IMR-90 (cell line): Measurements from ENCODE around the gene SMYD1. TPM values are rescaled to one million over a fixed set of nuclear protein-coding genes. Genes with fewer than 3 reads are reported as not detected.

ENCODE experiments used
- ATAC-seq: fragments of 200-7000 bp; cut with Tn5 transposase; 2 replicates; pipeline ENCODE4 v1.9.1; 2020; ENCODE audit warnings: low read depth, mild to moderate bottlenecking, moderate library complexity
- BruUV-seq: library from RNA; stranded (reverse); fragments of 400-500 nt; replicated peaks from 2 replicates; lab custom pipeline; 2021; lab: Mats Ljungman, UMichigan
- CTCF ChIA-PET: fragments of 300-600 bp; formaldehyde crosslinking; extraction: SDS; loops from one replicate; lab custom pipeline; 2021; ENCODE audit warnings: antibody characterized with exemption; lab: Yijun Ruan, JAX
- POLR2A ChIA-PET: fragments of 300-600 bp; sonication (Branson Sonifier 250); formaldehyde crosslinking; loops from one replicate; lab custom pipeline; 2022; ENCODE audit warnings: antibody characterized with exemption; ENCODE audit not compliant: unreplicated experiment; lab: Charles Lee
- DNase-seq: peaks from one replicate; pipeline ENCODE4 v3.0.0; 2013
- H2AFZ ChIP-seq: replicated peaks from 2 replicates; pipeline ENCODE3; 2013; ENCODE audit warnings: low read length, mild to moderate bottlenecking; ENCODE audit not compliant: poor library complexity
- H2AK5ac ChIP-seq: 2 replicates; pipeline ENCODE4 v1.6.1; 2013; ENCODE audit warnings: low read depth, low read length, inconsistent platforms
- H2AK9ac ChIP-seq: replicated peaks from 2 replicates; pipeline ENCODE3; 2013; ENCODE audit warnings: mild to moderate bottlenecking, low read depth, low read length, moderate library complexity; ENCODE audit not compliant: poor library complexity
- H2BK120ac ChIP-seq: 2 replicates; pipeline ENCODE4 v1.6.1; 2013; ENCODE audit warnings: low read depth, low read length, inconsistent platforms
- H2BK15ac ChIP-seq: 3 replicates; pipeline ENCODE4 v1.6.1; 2013; ENCODE audit warnings: low read depth, low read length, inconsistent platforms
- H2BK20ac ChIP-seq: 2 replicates; pipeline ENCODE4 v1.6.1; 2013; ENCODE audit warnings: low read depth, mild to moderate bottlenecking, inconsistent platforms, low read length, moderate library complexity
- H2BK5ac ChIP-seq: 2 replicates; pipeline ENCODE4 v1.6.1; 2013; ENCODE audit warnings: mild to moderate bottlenecking, low read depth, low read length, inconsistent platforms; ENCODE audit not compliant: poor library complexity, severe bottlenecking
- H3K14ac ChIP-seq: replicated peaks from 2 replicates; pipeline ENCODE4 v1.6.1; 2013; ENCODE audit warnings: low read depth, low read length, inconsistent platforms
- H3K18ac ChIP-seq: 2 replicates; pipeline ENCODE4 v1.6.1; 2013; ENCODE audit warnings: low read depth, low read length, control low read depth
- H3K23ac ChIP-seq: 2 replicates; pipeline ENCODE4 v1.6.1; 2013; ENCODE audit warnings: low read depth, low read length, inconsistent platforms
- H3K27ac ChIP-seq: 2 replicates; pipeline ENCODE4 v1.5.1; 2013; ENCODE audit warnings: mild to moderate bottlenecking, control low read depth, low read length; ENCODE audit not compliant: insufficient read depth
- H3K27me3 ChIP-seq: 2 replicates; pipeline ENCODE4 v1.6.1; 2013; ENCODE audit warnings: low read length; ENCODE audit not compliant: control insufficient read depth, insufficient read depth
- H3K36me3 ChIP-seq: 2 replicates; pipeline ENCODE4 v1.6.1; 2013; ENCODE audit warnings: low read length, mixed read lengths; ENCODE audit not compliant: control insufficient read depth, insufficient read depth
- H3K4ac ChIP-seq: 2 replicates; pipeline ENCODE4 v1.6.1; 2013; ENCODE audit warnings: low read depth, low read length, inconsistent platforms
- H3K4me1 ChIP-seq: 2 replicates; pipeline ENCODE4 v1.6.1; 2013; ENCODE audit warnings: low read length, mixed read lengths; ENCODE audit not compliant: control insufficient read depth, insufficient read depth
- H3K4me2 ChIP-seq: 2 replicates; pipeline ENCODE4 v1.6.1; 2013; ENCODE audit warnings: low read depth, mild to moderate bottlenecking, control low read depth, low read length, moderate library complexity
- H3K4me3 ChIP-seq: 2 replicates; pipeline ENCODE4 v1.5.1; 2013; ENCODE audit warnings: low read depth, mild to moderate bottlenecking, control low read depth, low read length, moderate library complexity; ENCODE audit not compliant: insufficient read depth
- H3K56ac ChIP-seq: 2 replicates; pipeline ENCODE4 v1.6.1; 2013; ENCODE audit warnings: low read length, inconsistent platforms; ENCODE audit not compliant: insufficient read depth; ENCODE audit errors: extremely low read depth
- H3K79me1 ChIP-seq, 2 experiments: 2 replicates each; pipeline ENCODE4 v1.6.1; 2013; ENCODE audit warnings: low read length in 2 of 2, inconsistent platforms in 1 of 2, low read depth in 1 of 2
- H3K9ac ChIP-seq: 2 replicates; pipeline ENCODE4 v1.6.1; 2013; ENCODE audit warnings: low read depth, low read length, control low read depth
- H3K9me1 ChIP-seq: 2 replicates; pipeline ENCODE4 v1.6.1; 2013; ENCODE audit warnings: low read length, inconsistent platforms; ENCODE audit not compliant: insufficient read depth
- H3K9me3 ChIP-seq: 2 replicates; pipeline ENCODE4 v1.6.1; 2013; ENCODE audit warnings: low read length; ENCODE audit not compliant: control insufficient read depth, insufficient read depth
- H4K20me1 ChIP-seq: 2 replicates; pipeline ENCODE4 v1.6.1; 2013; ENCODE audit warnings: low read length, inconsistent platforms; ENCODE audit not compliant: insufficient read depth
- H4K5ac ChIP-seq: 2 replicates; pipeline ENCODE4 v1.6.1; 2013; ENCODE audit warnings: mild to moderate bottlenecking, low read depth, low read length, control low read depth
- H4K8ac ChIP-seq, 2 experiments: 2 replicates each; pipeline ENCODE4 v1.6.1; 2013; ENCODE audit warnings: low read depth in 2 of 2, low read length in 2 of 2, control low read depth in 1 of 2, inconsistent platforms in 1 of 2
- H4K91ac ChIP-seq: 2 replicates; pipeline ENCODE4 v1.6.1; 2013; ENCODE audit warnings: low read depth, low read length, inconsistent platforms; ENCODE audit not compliant: insufficient read depth
- CEBPB ChIP-seq: IDR thresholded peaks from 2 replicates; pipeline ENCODE4 v1.6.1; 2012; ENCODE audit warnings: low read depth, low read length, improper control_type of control experiment
- CHD1 ChIP-seq: IDR thresholded peaks from 2 replicates; pipeline ENCODE4 v1.6.1; 2012; ENCODE audit warnings: low read depth, low read length, improper control_type of control experiment
- RAD21 ChIP-seq: IDR thresholded peaks from 2 replicates; pipeline ENCODE4 v1.6.1; 2012; ENCODE audit warnings: low read length, improper control_type of control experiment
- SMC3 ChIP-seq: fragments of 150-350 bp; IDR thresholded peaks from 2 replicates; pipeline ENCODE4 v1.6.1; 2016; ENCODE audit warnings: low read depth, mild to moderate bottlenecking, antibody characterized with exemption, low read length, moderate library complexity
- WGBS, 2 experiments: methylation state at CpG; one replicate each; pipeline versions ENCODE4 v1.1.5 to v1.1.7; 2013; ENCODE audit warnings: missing lambda C conversion rate in 2 of 2; ENCODE audit not compliant: insufficient read length in 1 of 2; ENCODE audit errors: extremely low coverage in 2 of 2; 5-methylcytosine and 5-hydroxymethylcytosine counted together
- dilution Hi-C: fragments of 300-500 bp; cut with HindIII; formaldehyde crosslinking; loops from one replicate; pipeline ENCODE4 v1.14.3; 2018; ENCODE audit warnings: low sequenced_read_pairs; ENCODE audit not compliant: unreplicated experiment
- in situ Hi-C: fragments of 300-500 bp; cut with MboI; formaldehyde crosslinking; loops from 3 replicates; pipeline ENCODE4 v1.14.3; 2019; ENCODE audit warnings: low sequenced_read_pairs, inconsistent platforms, mixed read lengths
- intact Hi-C: fragments of 100-400 bp; cut with micrococcal nuclease; formaldehyde crosslinking; loops from 2 replicates; pipeline ENCODE4 v1.10.0; 2022
- polyA plus RNA-seq, 3 experiments: library from polyadenylated mRNA; depleted of rRNA; stranded (reverse); fragments of >200 nt; gene quantifications; 2 replicates each; pipeline ENCODE4 v1.2.3, GENCODE V29; 2012; ENCODE audit warnings: low replicate concordance in 1 of 3
- total RNA-seq: library from RNA; depleted of rRNA; stranded (reverse); fragments of >200 nt; gene quantifications from 2 replicates; pipeline ENCODE4 v1.2.3, GENCODE V29; 2012
- TF ChIP-seq, protein P1 (sequence below): conservative IDR thresholded peaks from 2 replicates; pipeline ENCODE4 v1.5.1; 2012; ENCODE audit warnings: mild to moderate bottlenecking, low read depth, low read length, improper control_type of control experiment

Gene SMYD1
- total and polyA plus RNA-seq, 2 of the 4 experiments (the other 2 are of a cell fraction): not detected

DNA sequence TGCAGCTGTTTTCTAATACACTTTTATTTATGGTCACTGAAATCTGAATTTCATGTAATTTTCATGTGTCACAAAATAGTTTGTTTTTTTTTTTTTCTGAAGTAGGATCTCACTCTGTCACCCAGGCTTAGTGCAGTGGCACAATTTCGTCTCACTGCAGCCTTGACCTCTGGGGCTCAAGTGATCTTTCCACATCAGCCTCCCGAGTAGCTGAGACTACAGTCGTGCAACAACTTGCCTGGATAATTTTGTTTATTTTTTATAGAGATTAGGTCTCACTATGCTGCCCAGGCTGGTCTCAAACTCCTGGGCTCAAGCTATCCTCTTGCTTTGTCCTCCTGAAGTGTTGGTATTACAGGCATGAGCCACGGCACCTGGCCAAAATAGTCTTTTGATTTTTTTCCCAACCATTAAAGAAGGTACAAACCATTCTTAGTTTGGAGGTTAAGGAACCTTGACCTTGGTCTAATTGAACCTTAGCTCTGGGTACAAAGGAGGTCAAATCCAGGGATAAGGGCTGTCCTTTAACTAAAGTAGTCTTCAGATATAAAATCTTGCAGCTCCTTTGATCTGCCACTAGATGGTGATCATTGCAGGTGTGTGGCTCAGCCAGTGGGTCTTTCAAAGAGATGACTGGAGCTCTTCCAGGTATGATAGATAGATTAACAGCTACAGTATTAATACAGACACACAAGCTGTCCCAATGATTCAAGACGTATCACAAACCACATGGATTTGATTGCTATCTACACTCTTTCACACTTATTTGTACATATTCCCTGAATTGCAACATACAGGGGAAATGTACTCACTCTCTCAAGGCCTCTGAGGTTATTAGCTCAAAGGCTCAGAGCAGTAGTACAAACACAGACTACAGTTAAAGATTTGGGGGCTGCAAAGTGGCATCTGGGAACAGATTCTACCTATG, 7.4 kb upstream of the SMYD1 start:
- POLR2A ChIA-PET: no interaction called here
- no peak overlapping the region for H4K5ac ChIP-seq
- no peak overlapping the region for H2BK5ac ChIP-seq
- H3K36me3 ChIP-seq: no peaks in the 10 kb centered on the region
- H3K9me3 ChIP-seq: no peaks in the 10 kb centered on the region
- H2BK20ac ChIP-seq: no peak overlapping the region
- no peak overlapping the region for H3K27ac ChIP-seq
- peaks cover 13% of the 10 kb centered on the region for H3K27me3 ChIP-seq
- no CpG with 5 or more reads among the region's 5 CpGs for WGBS, 2 experiments
- H2BK15ac ChIP-seq: no peak overlapping the region
- H4K8ac ChIP-seq: no peak overlapping the region
- no peaks in the 10 kb centered on the region for H4K20me1 ChIP-seq
- intact Hi-C loops (loop anchor here (1.0 to 5.0 kb wide), 3 partner anchors 48 to 127 kb away; no protein-coding TSS in a partner anchor), dilution Hi-C loops (no loop called here), in situ Hi-C loops (loop anchor here (5.0 to 25.0 kb wide), 2 partner anchors 97 to 602 kb away; no protein-coding TSS in a partner anchor)
- H3K18ac ChIP-seq: no peak overlapping the region
- H3K4me3 ChIP-seq: no peak overlapping the region
- peaks cover 3% of the 10 kb centered on the region for H3K4me1 ChIP-seq
- no peak overlapping the region for H2AK5ac ChIP-seq
- H3K79me1 ChIP-seq: peaks cover 0 to 8% of the 10 kb centered on the region in 2 experiments; a peak in 3 of 4 replicates
- peak; percentile 31 for DNase-seq
- no TSS peak for BruUV-seq
- H4K91ac ChIP-seq: no peak overlapping the region
- no peak overlapping the region for H2AFZ ChIP-seq
- H3K4me2 ChIP-seq: no peak overlapping the region
- CTCF ChIA-PET: interaction anchor here (0.6 to 2.1 kb wide), 13 partner anchors 8 to 1785 kb away, joined by 3 to 38 read pairs (median 3); no protein-coding TSS in a partner anchor
- no peak overlapping the region for H3K14ac ChIP-seq
- no peak overlapping the region for H3K23ac ChIP-seq
- peak; percentile 30 for ATAC-seq
- TF ChIP-seq, protein P1, sequence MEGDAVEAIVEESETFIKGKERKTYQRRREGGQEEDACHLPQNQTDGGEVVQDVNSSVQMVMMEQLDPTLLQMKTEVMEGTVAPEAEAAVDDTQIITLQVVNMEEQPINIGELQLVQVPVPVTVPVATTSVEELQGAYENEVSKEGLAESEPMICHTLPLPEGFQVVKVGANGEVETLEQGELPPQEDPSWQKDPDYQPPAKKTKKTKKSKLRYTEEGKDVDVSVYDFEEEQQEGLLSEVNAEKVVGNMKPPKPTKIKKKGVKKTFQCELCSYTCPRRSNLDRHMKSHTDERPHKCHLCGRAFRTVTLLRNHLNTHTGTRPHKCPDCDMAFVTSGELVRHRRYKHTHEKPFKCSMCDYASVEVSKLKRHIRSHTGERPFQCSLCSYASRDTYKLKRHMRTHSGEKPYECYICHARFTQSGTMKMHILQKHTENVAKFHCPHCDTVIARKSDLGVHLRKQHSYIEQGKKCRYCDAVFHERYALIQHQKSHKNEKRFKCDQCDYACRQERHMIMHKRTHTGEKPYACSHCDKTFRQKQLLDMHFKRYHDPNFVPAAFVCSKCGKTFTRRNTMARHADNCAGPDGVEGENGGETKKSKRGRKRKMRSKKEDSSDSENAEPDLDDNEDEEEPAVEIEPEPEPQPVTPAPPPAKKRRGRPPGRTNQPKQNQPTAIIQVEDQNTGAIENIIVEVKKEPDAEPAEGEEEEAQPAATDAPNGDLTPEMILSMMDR: peak; percentile 74
- TF ChIP-seq CEBPB (peak; percentile 68), CHD1 (no peak), RAD21 (peak; percentile 72), SMC3 (peak; percentile 61)
- H2BK120ac ChIP-seq: no peak overlapping the region
- H3K9ac ChIP-seq: no peak overlapping the region
- no peak overlapping the region for H3K56ac ChIP-seq
- H2AK9ac ChIP-seq: no peak overlapping the region
- peaks cover 5% of the 10 kb centered on the region for H3K9me1 ChIP-seq
- H3K4ac ChIP-seq: no peak overlapping the region
